ENCODE data around the gene RNF169. TPM values are rescaled to one million over a fixed set of nuclear protein-coding genes. Genes with fewer than 3 reads are reported as not detected.

The RNF169 gene
- total RNA-seq, 3 donors from 2014 or later = 16.5 to 36.1 (median 27.2) TPM

GRCh38 chr11:74777877-74778276 lies 29.2 kb downstream of the RNF169 start:
- Histone ChIP-seq H3K27me3 (no peaks in the 10 kb centered on the region), H3K27ac (no peak overlapping the region), H3K36me3 (no peaks in the 10 kb centered on the region), H3K4me1 (peaks cover 0 to 3% of the 10 kb centered on the region in 2 donors), H3K4me3 (no peak overlapping the region), H3K9me3 (no peaks in the 10 kb centered on the region)
- TF ChIP-seq CTCF (IDR thresholded peaks at IDR 0.05) (no peak), POLR2A (IDR thresholded peaks at IDR 0.05) (no peak), POLR2AphosphoS5 (IDR thresholded peaks at IDR 0.05) (no peak)
- no peak for DNase-seq (ENCODE audit: low spot score in 2 of 2)
- intact Hi-C loops (cut with DNase I; ENCODE audit: low total_unique reads) = no loop called here

- H3K27ac ChIP-seq = no peak overlapping the region
- H3K27me3 ChIP-seq = no peaks in the 10 kb centered on the region
- intact Hi-C loops (cut with DNase I; ENCODE audit: low total_unique reads) = no loop called here
- H3K4me1 ChIP-seq = peaks cover 0 to 3% of the 10 kb centered on the region in 2 donors
- H3K9me3 ChIP-seq = no peaks in the 10 kb centered on the region
- DNase-seq (ENCODE audit: low spot score in 2 of 2) = no peak
- no peak overlapping the region for H3K4me3 ChIP-seq
- no peaks in the 10 kb centered on the region for H3K36me3 ChIP-seq
- TF ChIP-seq POLR2AphosphoS5 (IDR thresholded peaks at IDR 0.05) (no peak), POLR2A (IDR thresholded peaks at IDR 0.05) (no peak), CTCF (IDR thresholded peaks at IDR 0.05) (no peak)
Observed at GRCh38 chr11:74778581-74778980, 29.9 kb downstream of the RNF169 start.

- no peak for DNase-seq (ENCODE audit: low spot score in 2 of 2)
- H3K4me1 ChIP-seq = peaks cover 0 to 3% of the 10 kb centered on the region in 2 donors
- H3K36me3 ChIP-seq = no peaks in the 10 kb centered on the region
- intact Hi-C loops (cut with DNase I; ENCODE audit: low total_unique reads) = no loop called here
- H3K27ac ChIP-seq = no peak overlapping the region
- no peaks in the 10 kb centered on the region for H3K27me3 ChIP-seq
- TF ChIP-seq POLR2AphosphoS5 (IDR thresholded peaks at IDR 0.05) (no peak), CTCF (IDR thresholded peaks at IDR 0.05) (no peak), POLR2A (IDR thresholded peaks at IDR 0.05) (no peak)
- no peak overlapping the region for H3K4me3 ChIP-seq
- no peaks in the 10 kb centered on the region for H3K9me3 ChIP-seq
Observed at GRCh38 chr11:74780248-74781005, 31.8 kb downstream of the RNF169 start.

- no peaks in the 10 kb centered on the region for H3K27me3 ChIP-seq
- no peak overlapping the region for H3K27ac ChIP-seq
- intact Hi-C loops (cut with DNase I; ENCODE audit: low total_unique reads) = no loop called here
- H3K4me1 ChIP-seq = peaks cover 0 to 3% of the 10 kb centered on the region in 2 donors
- no peaks in the 10 kb centered on the region for H3K36me3 ChIP-seq
- no peak for DNase-seq (ENCODE audit: low spot score in 2 of 2)
- TF ChIP-seq POLR2AphosphoS5 (IDR thresholded peaks at IDR 0.05) (no peak), CTCF (IDR thresholded peaks at IDR 0.05) (no peak)
- no peaks in the 10 kb centered on the region for H3K9me3 ChIP-seq
- no peak overlapping the region for H3K4me3 ChIP-seq
Observed at GRCh38 chr11:74783241-74783871, 34.7 kb downstream of the RNF169 start.

- no peak for TF ChIP-seq POLR2AphosphoS5 (IDR thresholded peaks at IDR 0.05)
- no peak for TF ChIP-seq CTCF (IDR thresholded peaks at IDR 0.05)
- no peak for TF ChIP-seq POLR2A (IDR thresholded peaks at IDR 0.05)
- Histone ChIP-seq H3K9me3 (no peaks in the 10 kb centered on the region), H3K4me1 (peaks cover 0 to under 1% of the 10 kb centered on the region in 2 donors), H3K27ac (no peak overlapping the region), H3K36me3 (no peaks in the 10 kb centered on the region), H3K27me3 (no peaks in the 10 kb centered on the region), H3K4me3 (no peak overlapping the region)
- DNase-seq (ENCODE audit: low spot score in 2 of 2) = no peak
- intact Hi-C loops (cut with DNase I; ENCODE audit: low total_unique reads) = no loop called here
Observed at GRCh38 chr11:74784234-74784633, 35.6 kb downstream of the RNF169 start.

All from breast epithelium (tissue), 4 donors.